ENCODE results near the gene VPS35. TPM values are rescaled to one million over a fixed set of nuclear protein-coding genes. Genes with fewer than 3 reads are reported as not detected.

The VPS35 gene
- total RNA-seq, 2 experiments from 2014 or later = 95.1 to 100 TPM

DNA sequence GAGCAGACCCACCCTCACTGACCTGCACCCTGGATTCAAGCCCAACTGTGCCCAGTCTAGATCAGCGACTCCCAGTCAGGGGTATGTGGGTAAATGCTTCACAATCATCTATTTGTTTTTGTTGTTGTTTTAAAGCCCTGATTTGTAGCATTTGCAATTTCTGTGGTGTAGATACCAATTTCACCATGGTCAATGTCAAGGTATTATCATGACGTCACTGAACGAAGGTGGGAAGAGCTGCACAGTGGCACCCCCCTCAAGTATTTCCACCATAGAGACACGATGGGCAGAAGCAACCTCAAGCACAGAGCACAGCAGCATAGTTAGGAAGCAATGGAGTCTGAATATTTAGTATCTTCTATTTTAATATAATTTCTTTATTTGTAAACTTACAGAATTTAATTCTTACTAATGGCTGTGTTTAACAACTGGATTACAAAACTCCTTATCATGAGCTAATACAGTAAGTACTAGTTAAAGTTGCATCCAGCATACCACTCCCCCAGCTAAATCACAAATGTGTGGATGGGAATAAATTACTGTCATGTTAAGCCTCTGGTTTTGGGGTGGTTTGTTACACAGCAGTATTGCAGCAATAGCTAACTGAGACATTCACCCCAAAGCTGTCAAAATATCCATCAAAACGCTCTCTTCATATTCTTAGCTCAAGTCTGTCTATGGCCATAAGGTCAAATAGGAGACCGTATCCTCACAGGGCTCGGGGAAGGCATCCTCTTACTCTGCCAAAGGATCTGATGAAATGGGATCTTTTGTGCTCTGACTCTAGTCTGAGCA, 26.0 kb upstream of the VPS35 start:
- ChIA-PET POLR2A (no interaction called here), CTCF (no interaction called here)

- ChIA-PET CTCF (interaction anchor here (0.6 kb wide), 1 partner anchor 27 kb away, joined by 3 read pairs; no protein-coding TSS in a partner anchor), POLR2A (no interaction called here)
Observed at GRCh38 chr16:46713634-46714033, 24.7 kb upstream of the VPS35 start.

DNA sequence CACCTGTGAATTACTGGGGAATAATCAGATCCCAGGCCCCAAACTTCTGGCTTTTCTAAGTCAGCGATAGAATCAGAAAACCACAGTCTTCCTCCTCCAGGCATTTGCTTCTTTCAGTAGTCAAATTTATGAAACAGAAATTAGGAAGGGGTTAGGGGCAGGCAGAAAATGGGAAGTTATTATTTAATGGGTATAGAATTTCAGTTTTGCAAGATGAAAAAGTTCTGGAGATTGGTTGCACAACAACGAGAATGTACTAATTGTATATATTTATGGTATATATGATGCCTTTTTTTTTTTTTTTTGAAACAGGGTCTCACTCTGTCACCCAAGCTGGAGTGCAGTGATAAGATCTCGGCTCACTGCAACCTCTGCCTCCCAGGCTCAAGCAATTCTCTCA, 23.9 kb upstream of the VPS35 start:
- CTCF ChIA-PET = no interaction called here
- POLR2A ChIA-PET = no interaction called here

- ChIA-PET CTCF (no interaction called here), POLR2A (no interaction called here)
Observed at GRCh38 chr16:46711106-46712058, 22.4 kb upstream of the VPS35 start.

DNA sequence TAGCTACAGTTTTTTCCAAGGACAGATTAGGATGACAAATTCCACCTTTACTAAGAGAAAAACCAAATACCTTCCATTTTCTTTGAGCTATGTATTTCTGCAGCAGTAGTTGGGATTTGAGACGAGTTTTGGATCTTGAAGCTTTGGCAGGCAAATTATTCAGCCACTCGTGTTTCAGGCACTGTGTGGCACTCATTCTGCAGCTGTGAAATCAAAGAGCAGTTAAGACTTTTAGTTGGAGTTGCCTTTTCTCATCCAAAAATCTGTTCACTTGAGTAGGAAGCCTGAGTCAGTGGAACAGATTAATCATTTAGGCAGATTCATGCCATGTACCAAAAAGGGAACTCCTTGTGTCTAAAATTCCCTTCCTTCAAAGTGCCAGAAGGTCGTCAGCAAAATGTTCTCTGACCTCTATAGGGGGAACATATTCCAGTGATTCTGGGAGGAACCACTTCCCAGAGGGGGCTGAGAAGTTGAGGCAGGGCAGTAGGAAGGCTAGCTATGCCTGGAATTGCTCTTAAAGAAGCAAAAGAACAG, 20.6 kb upstream of the VPS35 start:
- CTCF ChIA-PET = no interaction called here
- POLR2A ChIA-PET = no interaction called here

DNA sequence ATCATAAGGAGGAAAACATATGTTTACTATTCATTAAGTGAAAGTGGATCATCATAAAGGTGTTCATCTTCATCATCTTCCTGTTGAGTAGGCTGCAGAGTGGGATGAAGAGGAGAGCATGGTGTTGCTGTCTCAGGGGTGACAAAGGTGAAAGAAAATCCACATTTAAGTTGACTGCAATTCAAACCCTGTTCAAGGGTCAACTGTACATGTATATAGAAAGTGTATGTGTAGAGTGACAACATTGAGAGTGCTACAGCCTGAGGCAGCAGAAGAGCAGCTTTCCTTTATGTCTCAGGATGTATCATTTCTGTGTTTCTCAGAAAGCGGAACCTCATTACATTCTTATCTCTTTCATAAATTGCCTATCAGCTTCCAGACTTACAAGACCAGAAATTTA, 17.7 kb upstream of the VPS35 start:
- POLR2A ChIA-PET = no interaction called here
- CTCF ChIA-PET = interaction anchor here (0.7 kb wide), 1 partner anchor 134 kb away, joined by 5 read pairs; no protein-coding TSS in a partner anchor

DNA sequence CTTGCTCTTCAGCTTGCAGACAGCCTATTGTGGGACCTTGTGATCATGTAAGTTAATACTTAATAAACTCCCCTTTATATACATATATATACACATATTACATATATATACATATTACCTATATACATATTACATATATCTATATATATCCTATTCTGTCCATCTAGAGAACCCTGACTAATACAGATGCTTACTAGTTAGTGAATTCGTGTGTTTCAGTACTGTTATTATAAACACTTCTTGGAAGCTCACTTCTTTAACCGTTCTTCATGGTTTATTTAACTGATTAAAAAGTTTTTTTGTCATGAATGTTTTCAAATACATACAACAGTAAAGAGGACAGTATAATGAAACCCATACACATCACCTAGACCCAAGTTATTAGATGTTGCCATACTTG, 13.1 kb upstream of the VPS35 start:
- ChIA-PET POLR2A (no interaction called here), CTCF (no interaction called here)

- POLR2A ChIA-PET = no interaction called here
Observed at GRCh38 chr16:46701615-46702014, 12.6 kb upstream of the VPS35 start.

DNA sequence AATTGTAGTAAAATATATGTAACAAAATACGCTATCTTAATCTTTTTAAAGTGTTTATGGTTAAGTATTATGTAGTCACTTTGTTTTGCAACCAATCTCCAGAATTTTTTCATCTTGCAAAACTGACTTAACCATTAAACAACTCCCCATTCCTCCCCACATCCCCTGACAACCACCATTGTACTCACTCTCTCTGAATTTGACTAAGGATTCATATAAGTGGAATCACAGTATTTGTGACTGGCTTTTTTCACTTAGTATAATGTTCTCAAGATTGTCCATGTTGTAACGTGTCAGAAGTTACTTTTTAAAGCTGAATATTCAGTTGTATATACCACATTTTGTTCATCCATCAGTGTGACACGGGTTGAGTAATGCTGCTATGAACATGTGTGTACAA, 11.1 kb upstream of the VPS35 start:
- POLR2A ChIA-PET = no interaction called here

More at GRCh38 chr16:46701615-46702014, 12.6 kb upstream of the VPS35 start:
- CTCF ChIA-PET = no interaction called here

GRCh38 chr16:46696957-46697356, 8.0 kb upstream of the VPS35 start:
- ChIA-PET POLR2A (no interaction called here), CTCF (no interaction called here)

More for the DNA sequence above, 11.1 kb upstream of the VPS35 start:
- CTCF ChIA-PET = no interaction called here

- POLR2A ChIA-PET = no interaction called here
- CTCF ChIA-PET = interaction anchor here (0.9 kb wide), 1 partner anchor 23 kb away, joined by 3 read pairs; no protein-coding TSS in a partner anchor
Observed at GRCh38 chr16:46695937-46696336, 7.0 kb upstream of the VPS35 start.

DNA sequence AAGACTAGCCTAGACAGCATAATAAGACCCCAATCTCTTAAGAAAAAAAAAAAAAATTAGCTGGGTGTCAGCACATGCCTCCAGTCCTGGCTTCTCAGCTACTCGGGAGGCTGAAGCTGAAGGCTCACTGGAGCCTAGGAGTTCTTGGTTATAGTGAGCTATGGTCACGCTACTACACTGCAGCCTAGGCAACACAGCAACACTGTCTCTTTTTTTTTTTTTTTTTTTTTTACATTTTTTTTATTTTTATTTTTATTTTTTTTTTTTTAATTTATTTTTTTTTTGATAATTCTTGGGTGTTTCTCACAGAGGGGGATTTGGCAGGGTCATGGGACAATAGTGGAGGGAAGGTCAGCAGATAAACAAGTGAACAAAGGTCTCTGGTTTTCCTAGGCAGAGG, 4.6 kb upstream of the VPS35 start:
- ChIA-PET CTCF (interaction anchor here (0.6 kb wide), 1 partner anchor 149 kb away, joined by 3 read pairs; no protein-coding TSS in a partner anchor), POLR2A (no interaction called here)

DNA sequence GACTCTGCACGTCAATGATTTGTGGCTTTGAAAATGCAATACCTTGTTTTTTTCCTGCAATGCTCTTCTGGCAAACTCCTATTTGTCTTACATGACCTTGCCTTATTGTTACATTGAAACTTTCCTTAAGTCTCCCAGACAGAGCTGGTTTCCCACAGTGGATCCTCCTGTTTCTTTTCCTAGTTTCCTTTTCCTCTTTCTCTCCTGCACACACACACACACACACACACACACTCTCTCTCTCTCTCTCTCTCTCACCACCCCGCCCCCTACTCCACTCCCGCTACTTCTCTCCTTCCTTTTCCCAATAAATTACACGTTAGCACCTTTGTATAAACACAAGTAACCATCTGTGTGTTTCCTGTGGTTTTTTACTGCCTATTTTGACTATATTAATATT, 2.7 kb upstream of the VPS35 start:
- CTCF ChIA-PET = interaction anchor here (1.5 kb wide), 1 partner anchor 18 kb away, joined by 8 read pairs; no protein-coding TSS in a partner anchor
- POLR2A ChIA-PET = no interaction called here

DNA sequence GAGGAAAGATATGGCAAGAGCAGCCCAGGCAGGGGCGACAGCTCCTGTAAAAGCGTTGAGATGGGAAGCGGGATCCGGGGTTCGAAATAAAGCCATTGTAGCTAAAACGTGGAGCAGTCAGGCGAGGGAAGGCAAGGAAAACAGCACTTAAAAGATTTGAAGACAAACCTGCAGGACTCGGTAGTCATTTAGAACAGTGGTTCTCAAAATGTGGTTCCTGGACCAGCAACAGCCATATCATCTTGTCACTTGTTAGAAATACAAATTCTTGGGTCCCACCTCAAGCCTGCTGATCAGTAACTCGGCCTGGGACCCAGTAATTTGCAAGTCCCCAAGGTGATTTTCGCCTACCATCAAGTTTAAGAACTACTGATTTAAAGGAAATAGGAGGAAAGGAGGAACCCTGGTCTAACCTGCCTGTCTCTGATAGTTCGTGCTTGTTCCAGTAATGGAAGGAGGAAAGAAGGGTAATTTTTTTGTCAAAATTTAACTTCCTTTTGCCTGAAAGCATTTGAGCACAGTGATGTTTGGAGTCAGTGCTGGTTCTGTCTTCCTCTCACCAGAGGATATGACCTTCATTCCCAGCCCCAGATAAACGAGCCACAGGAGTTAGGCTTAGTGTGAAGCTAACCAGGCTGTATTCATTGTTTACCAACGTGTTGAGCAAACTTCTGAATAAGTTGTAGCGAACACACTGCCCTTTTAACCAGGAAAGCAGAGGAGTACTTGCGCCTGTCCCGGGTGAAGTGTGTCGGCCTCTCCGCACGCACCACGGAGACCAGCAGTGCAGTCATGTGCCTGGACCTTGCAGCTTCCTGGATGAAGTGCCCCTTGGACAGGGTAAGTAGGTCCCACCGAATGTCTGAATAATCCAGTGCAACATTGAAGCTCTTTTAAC, 1.6 kb upstream of the VPS35 start:
- CTCF ChIA-PET = interaction anchor here (1.2 to 1.5 kb wide), 3 partner anchors 17 to 111 kb away, joined by 3 to 8 read pairs (median 4); no protein-coding TSS in a partner anchor
- POLR2A ChIA-PET = interaction anchor here (1.2 kb wide), 2 partner anchors 138 to 141 kb away, joined by 3 read pairs; partner anchors contain the start of gene C16orf87

GRCh38 chr16:46689365-46690280, 645 bp upstream of the VPS35 start, which contains the start of gene ORC6:
TSS of gene ORC6 (plus strand) at chr16:46689659. CDS start at chr16:46689706, 47 bp downstream.
- POLR2A ChIA-PET = interaction anchor here (0.6 to 1.2 kb wide), 3 partner anchors 139 to 142 kb away, joined by 3 to 13 read pairs (median 3); partner anchors contain the start of gene C16orf87
- CTCF ChIA-PET = interaction anchor here (0.8 to 1.4 kb wide), 3 partner anchors 16 to 165 kb away, joined by 3 to 4 read pairs (median 3); no protein-coding TSS in a partner anchor

DNA sequence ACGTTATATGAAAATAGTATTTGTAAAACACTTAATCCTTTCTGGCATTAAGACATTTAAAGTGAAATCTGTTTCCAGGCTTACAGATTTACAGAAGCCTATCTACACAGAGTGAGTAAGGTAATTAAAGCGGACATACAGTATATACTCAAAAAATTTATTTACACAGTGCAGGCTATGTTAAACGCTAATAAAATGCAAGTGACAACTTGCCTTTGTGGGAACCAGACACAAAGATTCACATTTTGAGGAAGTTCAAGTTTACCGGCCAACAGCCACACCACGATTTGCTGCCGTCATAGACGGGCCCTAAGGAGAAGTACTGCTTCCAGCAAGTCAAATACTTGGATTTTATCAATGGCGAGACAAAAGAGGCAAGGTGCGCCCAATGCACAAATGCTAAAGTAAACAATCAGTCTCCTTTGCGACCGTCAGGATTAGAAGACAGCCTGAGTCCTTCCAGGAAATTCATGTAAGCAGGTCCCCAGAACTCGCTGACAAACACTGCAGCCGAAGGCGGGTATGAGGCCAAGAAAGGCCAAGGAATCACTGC, 801 bp downstream of the VPS35 start:
- CTCF ChIA-PET = no interaction called here
- POLR2A ChIA-PET = no interaction called here

DNA sequence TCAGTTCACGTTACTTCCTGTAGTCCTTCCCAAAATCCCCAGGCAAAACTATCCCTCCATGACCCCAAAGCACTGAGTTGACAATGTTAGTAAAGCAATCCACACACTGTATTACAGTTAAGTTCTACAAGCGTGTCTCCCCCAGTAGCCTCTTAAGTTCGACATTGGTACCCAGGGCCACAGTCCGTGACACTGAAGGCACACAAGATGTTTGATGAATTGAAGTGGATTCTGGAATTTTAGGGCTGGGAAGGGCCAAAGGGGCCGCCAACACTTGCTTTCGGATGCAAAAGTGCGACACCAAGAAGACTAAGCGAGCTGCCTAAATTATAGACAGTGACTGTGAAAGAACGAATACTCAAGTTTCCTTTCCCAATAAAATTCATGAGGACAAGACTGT, 1.5 kb downstream of the VPS35 start:
- CTCF ChIA-PET = interaction anchor here (1.8 kb wide), 1 partner anchor 14 kb away, joined by 6 read pairs; no protein-coding TSS in a partner anchor
- POLR2A ChIA-PET = no interaction called here

Data from activated CD8-positive, alpha-beta memory T cell treated with anti-CD3 and anti-CD28 coated beads for 36 hours (primary cell).